ENCODE measurements around the gene RHCE.

DNA sequence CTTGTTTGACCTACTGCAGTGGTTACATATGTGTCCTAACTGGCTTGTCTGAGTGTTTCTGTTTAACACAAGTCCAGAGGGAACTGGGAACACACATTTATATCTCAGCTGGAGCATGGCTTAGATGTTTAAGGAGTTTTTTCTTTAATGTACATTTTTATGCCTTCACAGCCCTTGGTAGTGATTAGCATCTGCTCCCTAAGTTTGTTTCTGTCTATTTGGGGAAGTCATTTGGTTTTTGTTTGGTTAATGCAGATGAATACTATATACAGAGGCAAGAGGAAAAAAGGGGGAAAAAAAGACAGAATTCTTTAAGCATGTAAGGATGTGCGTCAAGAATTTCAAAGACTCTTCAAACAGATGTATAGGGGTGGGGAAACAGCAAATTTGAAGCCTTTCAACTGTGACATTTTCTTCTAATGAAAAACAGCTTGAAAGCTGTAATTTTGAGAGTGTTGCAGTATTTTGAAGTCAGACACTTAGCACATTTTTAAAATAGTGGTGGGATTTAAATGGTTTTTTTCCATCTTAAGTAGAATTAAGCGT is 25.4 kb upstream of the RHCE start:
- no peak for TF ChIP-seq CTCF (IDR thresholded peaks at IDR 0.05)
- no peak for TF ChIP-seq POLR2A (IDR thresholded peaks at IDR 0.05)
- TF ChIP-seq POLR2AphosphoS5 (IDR thresholded peaks at IDR 0.05): no peak

All from breast epithelium (tissue), 3 donors.